ENCODE measurements around the gene NBEA.

Gene NBEA

DNA sequence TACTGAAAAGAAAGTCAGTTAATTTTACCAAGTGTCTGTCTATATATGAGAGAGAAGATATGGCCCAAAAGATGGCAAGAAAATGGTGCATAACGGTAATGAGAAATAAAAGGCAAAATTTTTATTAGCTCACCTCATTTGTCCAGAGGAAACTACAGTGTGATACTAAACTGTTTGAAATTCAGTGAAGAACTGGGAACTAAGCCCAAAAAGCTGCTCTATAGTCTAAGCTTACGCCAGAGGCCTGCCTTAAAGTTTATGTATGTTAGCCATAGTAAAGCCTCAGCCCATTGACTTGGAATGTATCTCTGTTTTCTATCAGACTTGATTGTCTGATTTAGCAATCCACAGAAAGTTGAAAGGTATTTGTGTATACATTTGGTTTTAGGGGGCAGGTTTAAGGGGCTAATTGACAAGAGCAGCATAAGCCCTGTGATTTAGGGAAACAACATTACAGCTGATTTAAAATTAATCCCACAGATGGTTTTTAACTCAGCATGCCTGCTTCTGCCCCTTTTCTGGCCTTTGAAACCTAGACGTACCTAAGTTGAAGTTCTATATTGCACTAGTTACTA, 625.4 kb downstream of the NBEA start:
- DNase-seq (ENCODE audit: low read depth, low spot score) = no peak

DNA sequence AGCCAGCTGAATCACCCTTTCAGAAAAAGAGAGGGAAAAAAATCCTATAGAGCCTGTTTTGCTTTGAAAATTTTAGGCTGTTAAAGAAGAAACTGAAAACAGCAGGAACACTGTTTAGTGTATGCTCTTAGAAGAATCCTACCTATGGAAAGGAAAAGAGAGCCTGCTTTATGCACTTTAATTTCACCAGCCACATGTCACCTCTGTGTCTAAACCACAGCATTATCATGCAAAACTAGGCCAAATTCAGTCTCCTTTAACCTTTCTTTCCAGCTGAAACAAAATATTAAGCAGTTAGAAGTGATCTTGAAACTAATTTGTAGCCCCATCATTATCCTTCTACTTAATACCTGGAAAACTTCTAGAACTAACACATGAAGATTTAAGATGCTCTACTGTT, 631.6 kb downstream of the NBEA start:
- DNase-seq (ENCODE audit: low read depth, low spot score) = no peak

DNA sequence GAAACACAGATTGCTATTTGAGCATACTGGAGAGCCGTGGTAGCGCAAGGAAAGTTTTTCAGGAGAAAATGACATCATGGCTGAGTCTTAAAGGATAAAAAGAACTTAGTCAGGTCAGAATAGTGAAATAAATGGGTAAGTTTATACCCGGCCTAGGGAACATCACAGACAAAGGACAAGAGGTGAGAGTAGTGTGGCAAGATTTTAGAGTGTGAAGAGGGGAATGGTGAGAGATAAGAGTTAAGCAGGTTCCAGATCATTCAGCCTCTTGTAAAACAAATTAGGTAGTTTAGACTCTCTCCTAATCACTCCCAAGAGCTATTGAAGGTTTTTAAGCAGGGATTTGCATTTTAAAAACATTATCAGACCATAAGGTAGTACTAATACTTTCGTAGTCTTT, 650.4 kb downstream of the NBEA start:
- no peak for DNase-seq (ENCODE audit: low read depth, low spot score)

GRCh38 chr13:35593651-35594050, 651.6 kb downstream of the NBEA start:
- DNase-seq (ENCODE audit: low read depth, low spot score) = no peak

- no peak for DNase-seq (ENCODE audit: low read depth, low spot score)
Measured at GRCh38 chr13:35594096-35594495, 652.0 kb downstream of the NBEA start.

DNA sequence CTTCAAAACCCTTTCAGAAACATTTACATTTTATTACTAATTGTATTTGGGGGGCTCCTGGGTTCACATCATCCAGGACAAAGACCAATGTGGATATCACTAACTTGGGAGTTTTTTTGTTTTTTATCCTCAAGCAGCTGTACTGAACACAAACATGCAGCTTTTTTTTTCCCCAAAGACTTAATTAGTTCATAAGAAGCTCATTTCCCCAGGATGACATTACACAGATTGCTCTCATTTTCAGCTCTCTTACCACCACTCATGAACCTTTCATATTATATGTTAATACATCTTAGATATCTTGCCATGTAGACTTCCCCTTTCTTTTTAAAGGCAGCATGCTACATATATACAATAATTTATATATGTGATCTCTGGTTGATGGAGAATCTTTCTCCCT, 653.1 kb downstream of the NBEA start:
- no peak for DNase-seq (ENCODE audit: low read depth, low spot score)

DNA sequence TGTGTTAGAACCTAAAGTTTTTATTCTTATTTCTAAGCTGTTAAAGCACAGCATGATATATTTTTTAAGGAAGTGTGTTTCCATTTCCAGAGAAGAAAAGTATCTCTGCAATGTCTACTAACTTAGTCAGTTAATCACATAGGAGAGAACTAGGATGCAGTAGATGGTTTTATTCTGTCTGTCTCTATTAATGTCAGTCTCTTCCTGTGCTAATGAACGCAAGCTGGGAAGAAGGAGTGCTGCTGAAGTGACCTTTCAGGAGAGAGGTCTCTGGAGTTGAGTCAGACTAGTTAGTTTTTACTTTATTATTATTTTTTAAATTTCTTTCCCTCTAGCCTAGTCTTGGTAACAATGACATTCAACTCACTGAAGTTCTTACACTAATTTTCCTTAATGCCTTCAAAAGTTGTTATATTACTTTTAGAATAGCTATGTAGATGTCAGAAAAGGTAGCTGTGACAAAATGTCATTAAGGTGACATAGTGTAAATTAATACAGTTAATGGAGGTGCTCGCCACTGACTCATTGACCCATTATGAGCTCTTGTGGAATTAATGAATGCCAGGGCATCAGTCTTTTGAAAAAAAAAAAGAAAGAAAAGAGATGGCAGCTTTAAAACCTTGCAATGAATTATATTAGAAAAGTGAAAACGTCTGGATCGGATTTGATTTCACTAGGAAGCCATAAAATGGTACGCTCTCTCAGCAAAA, 654.4 kb downstream of the NBEA start:
- DNase-seq (ENCODE audit: low read depth, low spot score) = no peak

DNA sequence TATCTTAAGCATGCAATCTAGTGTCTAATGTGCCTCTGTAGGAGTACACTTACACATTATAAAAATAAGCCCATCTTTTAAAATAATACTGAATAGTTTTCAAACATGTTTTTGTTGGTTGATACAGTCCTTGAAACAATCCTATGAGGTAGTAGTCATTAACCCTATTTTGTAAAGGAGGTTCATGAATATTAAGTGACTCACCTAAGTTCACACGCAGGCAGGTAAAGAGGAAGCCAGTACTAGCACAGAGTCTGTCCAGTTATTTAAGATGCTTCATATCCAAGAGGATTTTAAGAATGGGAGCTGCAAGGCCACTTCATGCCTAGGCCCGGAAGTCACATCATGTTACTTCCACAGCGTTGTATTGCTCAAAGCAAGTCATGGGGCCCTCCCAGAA, 655.4 kb downstream of the NBEA start:
- DNase-seq (ENCODE audit: low read depth, low spot score) = no peak

- peak; percentile 7 for DNase-seq (ENCODE audit: low read depth, low spot score)
Measured at GRCh38 chr13:35598233-35598632, 656.2 kb downstream of the NBEA start.

GRCh38 chr13:35598790-35599369, 656.8 kb downstream of the NBEA start:
- no peak for DNase-seq (ENCODE audit: low read depth, low spot score)

DNA sequence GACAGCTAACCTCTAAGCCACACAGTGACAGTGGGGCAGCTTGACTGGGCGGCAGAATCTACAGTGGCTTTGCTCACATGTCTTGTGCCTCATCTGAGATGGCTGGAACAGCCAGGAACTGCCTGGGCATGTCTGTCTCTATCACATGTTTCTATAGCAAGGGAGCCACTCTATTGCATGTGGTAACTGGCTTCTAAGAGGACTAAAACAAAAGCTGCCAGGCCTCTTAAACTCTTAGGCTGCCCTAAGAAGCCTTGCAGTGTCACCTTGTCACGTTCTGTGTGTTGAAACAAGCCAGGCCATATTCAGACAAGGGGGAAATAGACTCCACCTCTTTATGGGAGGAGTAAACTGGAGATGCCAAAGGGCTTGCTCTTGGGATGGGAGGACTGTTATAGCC, 657.3 kb downstream of the NBEA start:
- no peak for DNase-seq (ENCODE audit: low read depth, low spot score)

DNA sequence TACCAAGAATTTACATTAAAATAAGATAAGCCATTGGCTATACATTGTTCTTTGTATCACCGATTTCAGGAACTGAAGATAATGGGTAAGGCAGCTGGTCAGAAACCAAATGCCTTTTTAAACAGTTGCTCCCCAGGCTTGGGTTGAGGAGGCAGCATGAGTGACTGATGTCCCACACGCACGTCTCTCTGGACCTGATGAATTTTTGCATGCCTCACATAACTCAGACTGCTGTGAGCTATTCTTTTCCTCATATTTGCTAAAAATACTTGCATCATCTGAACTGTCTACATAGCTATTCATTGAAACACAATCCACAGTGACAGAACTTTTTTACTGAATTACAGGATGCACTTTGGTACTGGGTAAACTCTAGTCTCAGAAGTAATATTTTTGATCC, 658.1 kb downstream of the NBEA start:
- DNase-seq (ENCODE audit: low read depth, low spot score) = peak; percentile 13

DNA sequence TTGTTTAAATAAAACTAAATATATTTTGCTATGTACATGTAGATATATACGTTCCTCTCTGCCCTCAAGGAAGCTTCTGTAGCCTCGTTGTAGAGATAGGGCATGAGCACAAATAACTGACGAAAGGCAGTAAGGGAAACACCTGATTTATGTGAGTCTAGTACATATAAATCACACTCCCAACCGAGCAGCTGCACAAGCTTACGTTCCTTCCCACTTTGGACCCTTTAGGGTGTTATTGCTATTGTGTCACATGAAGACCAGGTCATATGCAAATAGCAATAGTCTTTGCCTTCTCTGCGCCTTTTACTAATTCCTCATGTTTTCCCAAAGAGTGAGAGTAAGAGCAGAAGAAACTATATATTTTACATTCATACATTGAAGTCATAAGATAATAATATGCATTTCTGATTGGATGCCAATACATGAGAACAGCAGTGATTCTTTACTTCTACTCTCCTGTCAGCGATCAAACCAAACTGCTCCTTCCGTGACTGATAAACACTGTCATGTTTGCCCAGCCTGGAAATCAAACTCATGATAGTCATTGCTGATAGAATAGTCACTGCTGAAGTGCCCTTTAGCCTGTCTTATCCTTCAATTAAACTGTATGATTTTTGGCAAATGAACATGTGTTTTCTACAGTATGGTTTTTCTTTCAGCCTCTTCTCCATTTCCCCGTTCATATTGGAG, 661.7 kb downstream of the NBEA start:
- DNase-seq (ENCODE audit: low read depth, low spot score) = no peak

DNA sequence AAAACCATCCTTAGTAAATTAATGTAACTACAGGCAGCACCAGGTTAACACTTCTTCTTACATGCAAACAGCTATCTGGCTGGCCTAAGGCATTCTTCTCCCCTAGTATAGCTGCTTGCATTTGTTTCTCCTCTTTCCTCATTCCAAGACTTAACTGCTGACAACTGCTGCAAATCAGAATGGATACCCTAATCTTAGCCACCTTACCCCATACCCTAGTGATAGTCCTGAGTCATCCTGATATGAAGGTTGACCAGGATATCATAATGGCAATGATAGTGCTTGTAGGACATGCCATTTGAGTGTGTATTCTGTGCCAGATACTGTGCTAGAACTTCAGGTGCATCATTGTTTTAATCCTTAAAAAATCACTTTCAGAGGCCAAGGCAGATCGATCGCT, 672.6 kb downstream of the NBEA start:
- DNase-seq (ENCODE audit: low read depth, low spot score) = no peak

GRCh38 chr13:35617420-35617819, 675.4 kb downstream of the NBEA start:
- DNase-seq (ENCODE audit: low read depth, low spot score) = no peak

- no peak for DNase-seq (ENCODE audit: low read depth, low spot score)
Measured at GRCh38 chr13:35618565-35619083, 676.6 kb downstream of the NBEA start.

- no peak for DNase-seq (ENCODE audit: low read depth, low spot score)
Measured at GRCh38 chr13:35621989-35622388, 679.9 kb downstream of the NBEA start.

- DNase-seq (ENCODE audit: low read depth, low spot score) = no peak
Measured at GRCh38 chr13:35629026-35629425, 687.0 kb downstream of the NBEA start.

DNA sequence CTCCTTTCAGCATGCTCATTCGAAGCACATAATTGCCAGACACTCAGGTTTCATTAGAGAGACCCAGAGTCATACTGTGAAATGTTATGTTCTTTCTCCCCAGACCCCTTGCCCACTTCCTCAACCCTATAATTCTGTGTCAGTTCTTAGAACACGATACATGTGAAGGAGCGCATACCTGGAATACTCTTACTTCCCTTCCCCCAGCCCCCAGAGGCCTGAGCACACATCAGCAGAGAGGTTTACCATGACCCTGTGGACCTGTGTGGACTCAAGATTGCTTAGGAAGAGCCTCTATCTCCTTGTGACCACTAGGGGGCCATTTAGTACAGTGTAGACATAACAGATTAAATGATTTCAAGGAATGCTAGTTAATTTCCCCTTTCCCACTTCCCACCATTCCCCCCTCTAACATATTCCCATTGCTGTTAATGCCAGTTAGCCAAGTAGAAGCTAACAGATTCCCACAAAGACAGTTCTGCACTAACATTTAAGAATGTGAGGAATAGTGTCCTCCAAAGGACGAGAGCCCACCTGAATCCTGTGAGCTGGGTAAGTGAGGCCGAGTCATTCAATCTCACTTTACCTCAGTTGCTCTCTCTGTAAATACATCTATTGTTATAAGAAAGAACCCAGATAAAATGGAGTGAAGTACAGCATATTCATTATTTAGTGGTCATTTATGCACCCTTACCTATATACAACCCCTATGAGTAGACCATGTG, 688.6 kb downstream of the NBEA start:
- peak; percentile 58 for DNase-seq (ENCODE audit: low read depth, low spot score)

DNA sequence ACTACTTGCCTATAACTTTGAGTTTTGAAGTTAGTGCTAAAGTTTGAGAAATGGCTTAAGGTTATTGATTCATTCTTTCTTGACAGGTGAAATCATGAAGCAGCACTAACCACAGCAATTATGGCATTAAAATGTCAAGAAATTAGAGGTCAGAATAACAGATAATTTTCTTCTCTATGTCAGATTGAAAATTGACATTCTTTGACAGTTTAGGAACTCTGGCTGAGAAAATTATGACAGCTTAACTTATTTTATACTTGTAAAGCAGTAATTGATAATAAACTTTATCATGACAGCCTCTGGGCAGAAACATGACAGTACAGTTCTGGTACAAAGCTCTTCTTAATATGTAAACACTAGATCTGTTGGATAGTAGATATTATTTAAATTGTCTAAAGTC, 689.6 kb downstream of the NBEA start:
- no peak for DNase-seq (ENCODE audit: low read depth, low spot score)

GRCh38 chr13:35643625-35644024, 701.6 kb downstream of the NBEA start:
- no peak for DNase-seq (ENCODE audit: low read depth, low spot score)
